ENCODE measurements around the gene KDM4C. TPM values are rescaled to one million over a fixed set of nuclear protein-coding genes. Genes with fewer than 3 reads are reported as not detected.

The KDM4C gene
- total RNA-seq, 1 donor from 2014 or later = 14.7 TPM

GRCh38 chr9:6869081-6869948 is 111.5 kb downstream of the KDM4C start:
- Histone ChIP-seq H3K4me3 (ENCODE audit: low read depth, low read length) (no peak overlapping the region), H3K27me3 (ENCODE audit: control insufficient read depth, insufficient read depth, low read length) (no peaks in the 10 kb centered on the region), H3K36me3 (ENCODE audit: control insufficient read depth, insufficient read depth, low read length) (no peaks in the 10 kb centered on the region)
- no peak for DNase-seq (ENCODE audit: low read depth)
- TF ChIP-seq CTCF (IDR thresholded peaks at IDR 0.05; ENCODE audit: insufficient read depth, low read length, poor library complexity, severe bottlenecking) = no peak

- H3K27me3 ChIP-seq (ENCODE audit: control insufficient read depth, insufficient read depth, low read length) = no peaks in the 10 kb centered on the region
- DNase-seq (ENCODE audit: low read depth) = no peak
- H3K36me3 ChIP-seq (ENCODE audit: control insufficient read depth, insufficient read depth, low read length) = no peaks in the 10 kb centered on the region
- H3K4me3 ChIP-seq (ENCODE audit: low read depth, low read length) = no peak overlapping the region
- TF ChIP-seq CTCF (IDR thresholded peaks at IDR 0.05; ENCODE audit: insufficient read depth, low read length, poor library complexity, severe bottlenecking) = no peak
These were observed 112.4 kb downstream of the KDM4C start for GRCh38 chr9:6870149-6870548.

- H3K36me3 ChIP-seq (ENCODE audit: control insufficient read depth, insufficient read depth, low read length) = no peaks in the 10 kb centered on the region
- no peak for TF ChIP-seq CTCF (IDR thresholded peaks at IDR 0.05; ENCODE audit: insufficient read depth, low read length, poor library complexity, severe bottlenecking)
- H3K27me3 ChIP-seq (ENCODE audit: control insufficient read depth, insufficient read depth, low read length) = no peaks in the 10 kb centered on the region
- no peak overlapping the region for H3K4me3 ChIP-seq (ENCODE audit: low read depth, low read length)
- no peak for DNase-seq (ENCODE audit: low read depth)
These were observed 113.1 kb downstream of the KDM4C start for GRCh38 chr9:6870650-6871477.

- H3K27me3 ChIP-seq (ENCODE audit: control insufficient read depth, insufficient read depth, low read length) = no peaks in the 10 kb centered on the region
- TF ChIP-seq CTCF (IDR thresholded peaks at IDR 0.05; ENCODE audit: insufficient read depth, low read length, poor library complexity, severe bottlenecking) = no peak
- no peak overlapping the region for H3K4me3 ChIP-seq (ENCODE audit: low read depth, low read length)
- no peaks in the 10 kb centered on the region for H3K36me3 ChIP-seq (ENCODE audit: control insufficient read depth, insufficient read depth, low read length)
- DNase-seq (ENCODE audit: low read depth) = no peak
These were observed 116.1 kb downstream of the KDM4C start for GRCh38 chr9:6873857-6874256.

GRCh38 chr9:6876195-6876894 is 118.6 kb downstream of the KDM4C start:
- no peak for DNase-seq (ENCODE audit: low read depth)
- no peak for TF ChIP-seq CTCF (IDR thresholded peaks at IDR 0.05; ENCODE audit: insufficient read depth, low read length, poor library complexity, severe bottlenecking)

More at GRCh38 chr9:6876195-6876894, 118.6 kb downstream of the KDM4C start:
- Histone ChIP-seq H3K4me3 (ENCODE audit: low read depth, low read length) (no peak overlapping the region), H3K27me3 (ENCODE audit: control insufficient read depth, insufficient read depth, low read length) (no peaks in the 10 kb centered on the region), H3K36me3 (ENCODE audit: control insufficient read depth, insufficient read depth, low read length) (no peaks in the 10 kb centered on the region)

Measured in kidney epithelial cell (primary cell).